ENCODE data around the gene ZNF526. TPM values are rescaled to one million over a fixed set of nuclear protein-coding genes. Genes with fewer than 3 reads are reported as not detected.
A peak's percentile ranks its signal among the peaks of the same experiment; 100 is the strongest.
"Not testable (repeated sequence)": the region's sequence is repeated elsewhere in the genome, so short reads cannot be mapped to it uniquely, and the experiment has no call there.

The ZNF526 gene
- total RNA-seq, 1 donor from 2014 or later = 11.7 TPM

GRCh38 chr19:42253245-42254088, 33.4 kb downstream of the ZNF526 start:
- peak; percentile 27 to 41 for ATAC-seq
- no peak for TF ChIP-seq CTCF (IDR thresholded peaks at IDR 0.05)
- Histone ChIP-seq H3K27me3 (ENCODE audit: low read depth) (no peaks in the 10 kb centered on the region), H3K4me3 (peak overlapping the region; percentile 97), H3K4me1 (peaks cover 54% of the 10 kb centered on the region), H3K9me3 (no peaks in the 10 kb centered on the region), H3K36me3 (peaks cover 18% of the 10 kb centered on the region), H3K27ac (peak overlapping the region; percentile 98)
- intact Hi-C loops (cut with DNase I) = no loop called here
- DNase-seq = peak; percentile 77

- Histone ChIP-seq H3K27ac (peak overlapping the region; percentile 98), H3K27me3 (ENCODE audit: low read depth) (no peaks in the 10 kb centered on the region), H3K4me3 (peak overlapping the region; percentile 97), H3K9me3 (no peaks in the 10 kb centered on the region), H3K4me1 (peaks cover 54% of the 10 kb centered on the region), H3K36me3 (peaks cover 10% of the 10 kb centered on the region)
- DNase-seq (peak; percentile 84), ATAC-seq (peak; percentile 46 to 49)
- TF ChIP-seq CTCF (IDR thresholded peaks at IDR 0.05) = no peak
- intact Hi-C loops (cut with DNase I) = no loop called here
These were observed 34.2 kb downstream of the ZNF526 start for GRCh38 chr19:42254089-42254849.

GRCh38 chr19:42254850-42255765, 35.0 kb downstream of the ZNF526 start, which contains the start of gene ERF:
TSS of gene ERF (minus strand) at chr19:42255128. CDS start at chr19:42254999, 129 bp downstream.
- Histone ChIP-seq H3K9me3 (no peaks in the 10 kb centered on the region), H3K4me1 (peaks cover 45% of the 10 kb centered on the region), H3K4me3 (peak within 1 kb of the TSS; percentile 97), H3K27ac (peak within 1 kb of the TSS; percentile 98), H3K36me3 (peaks cover 2% of the 10 kb centered on the region), H3K27me3 (ENCODE audit: low read depth) (no peaks in the 10 kb centered on the region)
- intact Hi-C loops (cut with DNase I) = no loop called here
- no peak for TF ChIP-seq CTCF (IDR thresholded peaks at IDR 0.05)
- ATAC-seq (peak; percentile 91 to 92), DNase-seq (peak; percentile 95)

- DNase-seq (no peak), ATAC-seq (peak; percentile 2 to 5)
- H3K4me3 ChIP-seq = peak overlapping the region; percentile 97
- H3K9me3 ChIP-seq = no peaks in the 10 kb centered on the region
- peaks cover 36% of the 10 kb centered on the region for H3K4me1 ChIP-seq
- no peak for TF ChIP-seq CTCF (IDR thresholded peaks at IDR 0.05)
- H3K27ac ChIP-seq = peak overlapping the region; percentile 98
- no peaks in the 10 kb centered on the region for H3K27me3 ChIP-seq (ENCODE audit: low read depth)
- intact Hi-C loops (cut with DNase I) = no loop called here
- no peaks in the 10 kb centered on the region for H3K36me3 ChIP-seq
These were observed 35.9 kb downstream of the ZNF526 start for GRCh38 chr19:42255766-42256745.

GRCh38 chr19:42257842-42258241, 37.7 kb downstream of the ZNF526 start:
- H3K36me3 ChIP-seq; H3K9me3 ChIP-seq; H3K27me3 ChIP-seq (ENCODE audit: low read depth); H3K27ac ChIP-seq; DNase-seq; intact Hi-C loops (cut with DNase I); H3K4me3 ChIP-seq; ATAC-seq: not testable (repeated sequence)
- H3K4me1 ChIP-seq = peaks cover 19% of the 10 kb centered on the region

All from lower lobe of right lung (tissue), 2 donors.